ENCODE data around the gene FTL. TPM values are rescaled to one million over a fixed set of nuclear protein-coding genes. Genes with fewer than 3 reads are reported as not detected.

FTL gene
- 1,146 TPM for total RNA-seq

GRCh38 chr19:48965040-48965805, at the start of gene FTL:
Gene FTL, plus strand, starts transcription at chr19:48965309. Its CDS starts 199 bp downstream, at chr19:48965508.

GRCh38 chr19:48933382-48933932, 31.7 kb upstream of the FTL start, which contains the start of gene DHDH:
Gene DHDH, plus strand, starts transcription at chr19:48933699. Its CDS starts 23 bp downstream, at chr19:48933722.

GRCh38 chr19:48954595-48955307, 10.4 kb upstream of the FTL start, which contains the start of gene BAX:
Gene BAX, plus strand, starts transcription at chr19:48954875. Its CDS starts 54 bp downstream, at chr19:48954929.

DNA sequence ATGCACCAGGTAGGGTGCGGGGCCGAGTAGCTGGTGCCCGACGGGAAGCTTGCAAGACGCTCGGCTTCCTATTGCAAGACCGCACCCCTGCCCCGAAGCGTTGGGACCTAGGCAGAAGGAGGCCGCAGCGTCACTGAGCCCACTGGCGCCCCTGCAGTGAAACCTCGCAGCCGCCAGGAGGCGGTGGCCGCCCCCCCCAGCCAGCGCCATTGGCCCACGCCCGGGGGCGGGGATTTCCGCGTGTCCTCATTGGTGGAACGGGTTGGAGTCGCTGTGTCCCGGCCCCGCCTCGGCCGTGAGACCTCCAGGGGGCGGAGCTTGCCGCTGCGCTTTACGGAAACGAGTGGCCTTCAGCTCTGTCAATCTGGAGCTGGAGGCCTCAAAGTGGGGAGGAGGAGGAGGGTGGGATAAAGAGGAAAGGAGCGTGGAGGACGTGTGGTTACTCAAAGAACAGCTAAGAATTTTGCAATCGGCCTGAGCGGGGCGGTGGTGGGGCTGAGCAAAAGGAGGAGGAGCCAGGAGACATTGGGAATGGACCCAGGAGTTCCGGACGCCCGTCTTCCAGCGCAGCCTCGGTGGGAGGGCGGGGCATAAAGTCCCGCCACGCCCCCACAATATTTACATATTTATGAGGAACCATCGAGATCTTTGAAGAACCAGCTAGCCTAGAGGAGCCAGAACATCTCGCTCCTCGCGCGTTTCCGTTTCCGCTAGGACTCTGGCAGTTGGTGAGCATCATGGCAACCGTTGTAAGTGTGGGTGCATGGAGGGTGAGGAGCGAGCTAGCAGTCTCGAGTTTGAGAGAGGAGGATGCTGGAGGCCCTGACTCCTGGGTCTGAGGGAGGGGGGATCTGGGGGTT, 28.3 kb downstream of the FTL start, which contains the start of the genes GYS1 and RUVBL2:
TSS of gene GYS1 (minus strand) at position 135 of the 860 bp plus-strand sequence. CDS start 197 bp downstream, outside the sequence.
TSS of gene RUVBL2 (plus strand) at position 713 of the 860 bp plus-strand sequence. CDS start at position 738, 25 bp downstream.

Other genes starting within 250 kb of the FTL start
- gene MAMSTR, start 245.6 kb upstream of the FTL start, total RNA-seq: 4.2 TPM
- 11.4 TPM for gene RASIP1, start 224.7 kb upstream of the FTL start, total RNA-seq
- gene IZUMO1, start 218.4 kb upstream of the FTL start, total RNA-seq: not detected
- 1.9 TPM for gene FUT1, start 212.7 kb upstream of the FTL start, total RNA-seq
- gene FGF21, start 209.8 kb upstream of the FTL start, total RNA-seq: not detected
- gene BCAT2, start 154.3 kb upstream of the FTL start, total RNA-seq: 27.3 TPM
- 13.8 TPM for gene HSD17B14, start 128.8 kb upstream of the FTL start, total RNA-seq
- gene PLEKHA4, start 96.7 kb upstream of the FTL start, total RNA-seq: 10.8 TPM
- 42.4 TPM for gene PPP1R15A, start 92.9 kb upstream of the FTL start, total RNA-seq
- 0.22 TPM for gene TULP2, start 66.6 kb upstream of the FTL start, total RNA-seq
- 153 TPM for gene NUCB1, start 65.0 kb upstream of the FTL start, total RNA-seq
- gene DHDH, start 31.6 kb upstream of the FTL start, total RNA-seq: not detected
- 24.8 TPM for gene BAX, start 10.4 kb upstream of the FTL start, total RNA-seq
- 47.8 TPM for gene GYS1, start 28.0 kb downstream of the FTL start, total RNA-seq
- 93.5 TPM for gene RUVBL2, start 28.6 kb downstream of the FTL start, total RNA-seq
- gene LHB, start 51.8 kb downstream of the FTL start, total RNA-seq: not detected
- gene CGB3, start 59.0 kb downstream of the FTL start, total RNA-seq: not detected
- not detected for gene CGB2, start 66.6 kb downstream of the FTL start, total RNA-seq
- not detected for gene CGB1, start 71.6 kb downstream of the FTL start, total RNA-seq
- not detected for gene CGB5, start 78.5 kb downstream of the FTL start, total RNA-seq
- not detected for gene CGB8, start 83.8 kb downstream of the FTL start, total RNA-seq
- not detected for gene CGB7, start 92.4 kb downstream of the FTL start, total RNA-seq
- gene NTF4, start 99.5 kb downstream of the FTL start, total RNA-seq: 0.93 TPM
- gene KCNA7, start 107.4 kb downstream of the FTL start, total RNA-seq: 0.22 TPM
- gene SNRNP70, start 120.1 kb downstream of the FTL start, total RNA-seq: 301 TPM
- gene LIN7B, start 149.1 kb downstream of the FTL start, total RNA-seq: 12.2 TPM
- gene C19orf73, start 153.8 kb downstream of the FTL start, total RNA-seq: 2.0 TPM
- 27.9 TPM for gene PPFIA3, start 154.2 kb downstream of the FTL start, total RNA-seq
- 18.6 TPM for gene HRC, start 190.1 kb downstream of the FTL start, total RNA-seq
- gene TRPM4, start 192.5 kb downstream of the FTL start, total RNA-seq: 16.3 TPM

All from camera-type eye (tissue), 1 donor.